GM11168 (cell line): ENCODE data around the gene HPSE2.

Source experiments
- in situ Hi-C: fragments of 300-500 bp; cut with MboI; formaldehyde crosslinking; loops from one replicate; pipeline ENCODE4 v1.12.0; 2022; ENCODE audit warnings: low sequenced_read_pairs; ENCODE audit not compliant: unreplicated experiment

HPSE2 gene

GRCh38 chr10:98636921-98637329 is 598.7 kb downstream of the HPSE2 start:
- in situ Hi-C loops: no loop called here

GRCh38 chr10:98632456-98633150 is 603.0 kb downstream of the HPSE2 start:
- in situ Hi-C loops: no loop called here

GRCh38 chr10:98628206-98628605 is 607.4 kb downstream of the HPSE2 start:
- in situ Hi-C loops: no loop called here

- in situ Hi-C loops: no loop called here
Observed at GRCh38 chr10:98627711-98628110, 607.9 kb downstream of the HPSE2 start.

GRCh38 chr10:98624963-98625362 is 610.7 kb downstream of the HPSE2 start:
- in situ Hi-C loops: no loop called here

GRCh38 chr10:98623176-98623575 is 612.5 kb downstream of the HPSE2 start:
- in situ Hi-C loops: no loop called here

GRCh38 chr10:98621630-98622029 is 614.0 kb downstream of the HPSE2 start:
- in situ Hi-C loops: no loop called here

- in situ Hi-C loops: no loop called here
Observed at GRCh38 chr10:98620503-98620902, 615.1 kb downstream of the HPSE2 start.

- in situ Hi-C loops: no loop called here
Observed at GRCh38 chr10:98619446-98619845, 616.2 kb downstream of the HPSE2 start.

- in situ Hi-C loops: no loop called here
Observed at GRCh38 chr10:98617906-98618520, 617.6 kb downstream of the HPSE2 start.

GRCh38 chr10:98613446-98613845 is 622.2 kb downstream of the HPSE2 start:
- in situ Hi-C loops: no loop called here

GRCh38 chr10:98611436-98611835 is 624.2 kb downstream of the HPSE2 start:
- in situ Hi-C loops: no loop called here

GRCh38 chr10:98610836-98611235 is 624.8 kb downstream of the HPSE2 start:
- in situ Hi-C loops: no loop called here

GRCh38 chr10:98610301-98610700 is 625.4 kb downstream of the HPSE2 start:
- in situ Hi-C loops: no loop called here

GRCh38 chr10:98609265-98609664 is 626.4 kb downstream of the HPSE2 start:
- in situ Hi-C loops: no loop called here

- in situ Hi-C loops: no loop called here
Observed at GRCh38 chr10:98608411-98608810, 627.2 kb downstream of the HPSE2 start.

GRCh38 chr10:98602224-98602623 is 633.4 kb downstream of the HPSE2 start:
- in situ Hi-C loops: no loop called here

GRCh38 chr10:98599032-98599610 is 636.5 kb downstream of the HPSE2 start:
- in situ Hi-C loops: no loop called here

GRCh38 chr10:98596404-98596803 is 639.2 kb downstream of the HPSE2 start:
- in situ Hi-C loops: no loop called here

GRCh38 chr10:98589691-98590090 is 646.0 kb downstream of the HPSE2 start:
- in situ Hi-C loops: no loop called here

- in situ Hi-C loops: no loop called here
Observed at GRCh38 chr10:98589007-98589406, 646.6 kb downstream of the HPSE2 start.
